Mesenchymal stem cell (in vitro differentiated cells and primary cell): ENCODE results near the gene GLOD4.
A peak's percentile ranks its signal among the peaks of the same experiment; 100 is the strongest.
"Not testable (repeated sequence)": the region's sequence is repeated elsewhere in the genome, so short reads cannot be mapped to it uniquely, and the experiment has no call there.

Experiments used
- DNase-seq: peaks from one replicate; pipeline ENCODE4 v3.0.0-alpha.2; 2013
- H2AFZ ChIP-seq: one replicate; pipeline ENCODE4 v1.6.1; 2013; ENCODE audit warnings: low read depth, mild to moderate bottlenecking, control low read depth, inconsistent platforms, low read length, moderate library complexity
- H2AK5ac ChIP-seq: 2 replicates; pipeline ENCODE4 v1.6.1; 2013; ENCODE audit warnings: low read length, moderate library complexity, mild to moderate bottlenecking, inconsistent platforms; ENCODE audit not compliant: severe bottlenecking
- H2BK120ac ChIP-seq: one replicate; pipeline ENCODE4 v1.6.1; 2013; ENCODE audit warnings: low read depth, mild to moderate bottlenecking, inconsistent platforms, low read length, moderate library complexity
- H2BK12ac ChIP-seq, 2 experiments: one replicate each; pipeline ENCODE4 v1.6.1; 2013; ENCODE audit warnings: inconsistent platforms in 2 of 2, low read length in 2 of 2, mild to moderate bottlenecking in 2 of 2, moderate library complexity in 2 of 2, control low read depth in 1 of 2
- H2BK15ac ChIP-seq: one replicate; pipeline ENCODE4 v1.6.1; 2013; ENCODE audit warnings: mild to moderate bottlenecking, low read depth, inconsistent platforms; ENCODE audit not compliant: poor library complexity, severe bottlenecking
- H2BK5ac ChIP-seq: 2 replicates; pipeline ENCODE4 v1.6.1; 2013; ENCODE audit warnings: low read depth, mild to moderate bottlenecking, low read length, control low read depth, inconsistent platforms; ENCODE audit not compliant: poor library complexity, severe bottlenecking
- H3K14ac ChIP-seq, 2 experiments: one replicate each; pipeline ENCODE4 v1.6.1; 2013; ENCODE audit warnings: inconsistent platforms in 2 of 2, low read length in 2 of 2, control low read depth in 1 of 2, mild to moderate bottlenecking in 1 of 2, moderate library complexity in 1 of 2
- H3K18ac ChIP-seq, 2 experiments: one replicate each; pipeline ENCODE4 v1.6.1; 2013; ENCODE audit warnings: inconsistent platforms in 2 of 2, low read length in 2 of 2, control low read depth in 1 of 2, low read depth in 1 of 2, mild to moderate bottlenecking in 1 of 2
- H3K23ac ChIP-seq, 2 experiments: one replicate each; pipeline ENCODE4 v1.6.1; 2013; ENCODE audit warnings: inconsistent platforms in 2 of 2, low read length in 2 of 2, mild to moderate bottlenecking in 2 of 2, moderate library complexity in 2 of 2, control low read depth in 1 of 2
- H3K27ac ChIP-seq: 2 replicates; pipeline ENCODE4 v1.5.1; 2013; ENCODE audit warnings: mild to moderate bottlenecking, moderate library complexity, low read length, control low read depth, inconsistent platforms; ENCODE audit not compliant: poor library complexity, severe bottlenecking
- H3K27me3 ChIP-seq, 2 experiments: 2 replicates each; pipeline versions ENCODE4 v1.6.1 to v1.7.0; 2013; ENCODE audit warnings: low read length in 2 of 2, mild to moderate bottlenecking in 2 of 2, moderate library complexity in 2 of 2, control low read depth in 1 of 2, inconsistent platforms in 1 of 2; ENCODE audit not compliant: control insufficient read depth in 1 of 2, insufficient read depth in 1 of 2
- H3K36me3 ChIP-seq, 2 experiments: 2 replicates each; pipeline versions ENCODE4 v1.6.1 to v1.7.0; 2013; ENCODE audit warnings: low read length in 2 of 2, control low read depth in 1 of 2, inconsistent platforms in 1 of 2, low read depth in 1 of 2, mild to moderate bottlenecking in 1 of 2; ENCODE audit not compliant: insufficient read depth in 2 of 2, control insufficient read depth in 1 of 2
- H3K4ac ChIP-seq, 2 experiments: one replicate each; pipeline ENCODE4 v1.6.1; 2013; ENCODE audit warnings: inconsistent platforms in 2 of 2, low read length in 2 of 2, mild to moderate bottlenecking in 2 of 2, moderate library complexity in 2 of 2, control low read depth in 1 of 2, low read depth in 1 of 2
- H3K4me1 ChIP-seq: 2 replicates; pipeline ENCODE4 v1.6.1; 2013; ENCODE audit warnings: low read depth, low read length, control low read depth; ENCODE audit not compliant: control insufficient read depth, insufficient read depth
- H3K4me2 ChIP-seq: 2 replicates; pipeline ENCODE4 v1.6.1; 2013; ENCODE audit warnings: low read length, mild to moderate bottlenecking, inconsistent platforms; ENCODE audit not compliant: poor library complexity, severe bottlenecking
- H3K4me3 ChIP-seq, 2 experiments: 2 replicates each; pipeline versions ENCODE4 v1.5.1 to v1.7.0; 2013; ENCODE audit warnings: low read length in 2 of 2, mild to moderate bottlenecking in 2 of 2, control low read depth in 1 of 2, low read depth in 1 of 2; ENCODE audit not compliant: insufficient read depth in 1 of 2
- H3K79me1 ChIP-seq: replicated peaks from 2 replicates; pipeline ENCODE4 v1.6.1; 2013; ENCODE audit warnings: mild to moderate bottlenecking, control low read depth, low read length, inconsistent platforms; ENCODE audit not compliant: poor library complexity, severe bottlenecking
- H3K9ac ChIP-seq: 2 replicates; pipeline ENCODE4 v1.7.0; 2013; ENCODE audit warnings: mild to moderate bottlenecking, low read length, moderate library complexity
- H3K9me3 ChIP-seq: 2 replicates; pipeline ENCODE4 v1.7.0; 2013; ENCODE audit warnings: mild to moderate bottlenecking, low read length; ENCODE audit not compliant: control insufficient read depth
- H4K8ac ChIP-seq: one replicate; pipeline ENCODE4 v1.6.1; 2013; ENCODE audit warnings: inconsistent platforms, mild to moderate bottlenecking, low read length, moderate library complexity
- H4K91ac ChIP-seq: one replicate; pipeline ENCODE4 v1.6.1; 2013; ENCODE audit warnings: mild to moderate bottlenecking, low read length, inconsistent platforms
- WGBS: methylation state at CpG from one replicate; pipeline ENCODE4 v1.1.7; 2013; ENCODE audit warnings: mixed read lengths; 5-methylcytosine and 5-hydroxymethylcytosine counted together

Gene GLOD4

DNA sequence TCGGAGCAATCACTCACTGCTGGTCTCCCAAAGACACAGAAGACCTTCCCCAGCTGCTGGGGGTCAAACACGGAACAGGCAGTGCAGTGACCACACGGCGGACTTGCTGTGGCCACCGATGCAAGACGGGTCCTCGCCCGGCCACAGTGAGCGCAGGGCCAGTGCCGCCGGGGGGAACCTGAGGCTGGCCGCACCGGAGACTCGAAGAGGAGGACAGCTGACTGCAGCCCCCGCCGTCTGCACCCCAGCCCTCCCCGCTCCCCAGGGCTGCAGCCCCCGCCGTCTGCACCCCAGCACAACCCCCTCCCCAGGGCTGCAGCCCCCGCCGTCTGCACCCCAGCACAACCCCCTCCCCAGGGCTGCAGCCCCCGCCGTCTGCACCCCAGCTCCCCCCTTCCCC, 23.8 kb upstream of the GLOD4 start:
- Histone ChIP-seq H3K79me1 (peaks cover 47% of the 10 kb centered on the region), H3K4me1 (peaks cover 31% of the 10 kb centered on the region), H3K36me3 (peaks cover 0 to 66% of the 10 kb centered on the region in 2 experiments)
- not testable (repeated sequence) for H2BK5ac ChIP-seq, H2AK5ac ChIP-seq, H2BK12ac ChIP-seq, H4K91ac ChIP-seq, H2BK120ac ChIP-seq, H3K4me3 ChIP-seq, H3K9me3 ChIP-seq, H3K27me3 ChIP-seq, H2AFZ ChIP-seq, H3K23ac ChIP-seq, H3K4ac ChIP-seq, DNase-seq, H3K9ac ChIP-seq, H2BK15ac ChIP-seq, H4K8ac ChIP-seq, H3K18ac ChIP-seq, H3K14ac ChIP-seq, H3K4me2 ChIP-seq, H3K27ac ChIP-seq
- 98% methylated on average over 11 of the region's 23 CpGs for WGBS

DNA sequence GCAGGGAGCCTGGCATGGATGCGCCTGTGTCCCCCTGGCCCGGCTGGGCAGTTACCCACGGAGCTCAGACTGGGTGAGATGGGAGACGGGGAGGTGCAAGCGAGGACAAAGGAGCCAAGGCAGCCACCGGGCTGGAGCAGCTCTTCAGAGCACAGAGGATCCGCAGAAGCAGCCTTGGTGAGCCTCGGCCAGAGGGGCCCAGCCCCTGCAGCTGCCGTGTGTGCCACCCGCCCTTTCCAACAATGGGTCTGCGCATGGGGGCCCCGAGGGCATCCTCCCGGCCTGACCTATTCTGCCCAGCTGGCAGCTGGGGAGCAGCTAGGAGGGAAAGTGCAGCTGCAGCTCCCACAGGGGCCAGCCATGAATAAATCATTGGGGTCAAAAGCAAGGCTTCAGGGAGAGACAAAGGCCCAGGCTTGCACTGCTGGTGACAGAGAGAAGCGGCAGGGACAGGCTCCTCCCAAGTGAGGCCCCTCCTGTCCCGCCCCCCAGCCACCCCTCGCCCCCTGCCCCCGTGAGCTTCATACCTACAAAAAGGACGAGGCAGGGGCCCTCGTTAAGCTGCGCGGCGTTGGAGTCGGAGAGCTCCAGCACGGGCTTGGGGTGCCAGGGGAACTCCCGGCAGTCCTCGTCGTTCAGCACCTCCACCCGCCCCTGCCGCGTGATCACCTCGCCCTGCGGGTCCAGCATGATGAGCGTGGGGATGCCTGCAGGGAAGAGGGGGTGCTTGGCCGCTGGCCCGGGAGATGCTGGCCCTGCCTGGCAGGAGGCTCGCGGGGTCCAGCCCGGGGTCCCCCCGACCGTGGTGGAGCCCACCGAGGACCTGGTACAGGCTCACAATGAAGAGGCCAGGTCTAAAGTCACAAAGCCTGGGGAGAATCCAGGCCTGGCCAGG, 22.7 kb upstream of the GLOD4 start:
- H2AK5ac ChIP-seq = peak overlapping the region; percentile 6
- no peak overlapping the region for H3K9ac ChIP-seq
- no peak overlapping the region for H2BK120ac ChIP-seq
- whole genome bisulfite sequencing = 95% methylated on average over 38 of the region's 41 CpGs
- H2AFZ ChIP-seq = no peak overlapping the region
- no peak overlapping the region for H2BK12ac ChIP-seq
- H4K8ac ChIP-seq = no peak overlapping the region
- H3K4me1 ChIP-seq = peaks cover 31% of the 10 kb centered on the region
- H4K91ac ChIP-seq = no peak overlapping the region
- no peak overlapping the region for H3K4me3 ChIP-seq
- H2BK5ac ChIP-seq = no peak overlapping the region
- H3K14ac ChIP-seq = no peak overlapping the region
- peaks cover 48% of the 10 kb centered on the region for H3K79me1 ChIP-seq
- no peak overlapping the region for H3K27ac ChIP-seq
- H2BK15ac ChIP-seq = no peak overlapping the region
- peaks cover 0 to 73% of the 10 kb centered on the region in 2 experiments for H3K36me3 ChIP-seq
- H3K27me3 ChIP-seq = peaks cover 0 to 7% of the 10 kb centered on the region in 2 experiments
- no peak overlapping the region for H3K18ac ChIP-seq
- H3K23ac ChIP-seq = no peak overlapping the region
- no peak for DNase-seq
- H3K9me3 ChIP-seq = no peaks in the 10 kb centered on the region
- no peak overlapping the region for H3K4me2 ChIP-seq
- no peak overlapping the region for H3K4ac ChIP-seq

DNA sequence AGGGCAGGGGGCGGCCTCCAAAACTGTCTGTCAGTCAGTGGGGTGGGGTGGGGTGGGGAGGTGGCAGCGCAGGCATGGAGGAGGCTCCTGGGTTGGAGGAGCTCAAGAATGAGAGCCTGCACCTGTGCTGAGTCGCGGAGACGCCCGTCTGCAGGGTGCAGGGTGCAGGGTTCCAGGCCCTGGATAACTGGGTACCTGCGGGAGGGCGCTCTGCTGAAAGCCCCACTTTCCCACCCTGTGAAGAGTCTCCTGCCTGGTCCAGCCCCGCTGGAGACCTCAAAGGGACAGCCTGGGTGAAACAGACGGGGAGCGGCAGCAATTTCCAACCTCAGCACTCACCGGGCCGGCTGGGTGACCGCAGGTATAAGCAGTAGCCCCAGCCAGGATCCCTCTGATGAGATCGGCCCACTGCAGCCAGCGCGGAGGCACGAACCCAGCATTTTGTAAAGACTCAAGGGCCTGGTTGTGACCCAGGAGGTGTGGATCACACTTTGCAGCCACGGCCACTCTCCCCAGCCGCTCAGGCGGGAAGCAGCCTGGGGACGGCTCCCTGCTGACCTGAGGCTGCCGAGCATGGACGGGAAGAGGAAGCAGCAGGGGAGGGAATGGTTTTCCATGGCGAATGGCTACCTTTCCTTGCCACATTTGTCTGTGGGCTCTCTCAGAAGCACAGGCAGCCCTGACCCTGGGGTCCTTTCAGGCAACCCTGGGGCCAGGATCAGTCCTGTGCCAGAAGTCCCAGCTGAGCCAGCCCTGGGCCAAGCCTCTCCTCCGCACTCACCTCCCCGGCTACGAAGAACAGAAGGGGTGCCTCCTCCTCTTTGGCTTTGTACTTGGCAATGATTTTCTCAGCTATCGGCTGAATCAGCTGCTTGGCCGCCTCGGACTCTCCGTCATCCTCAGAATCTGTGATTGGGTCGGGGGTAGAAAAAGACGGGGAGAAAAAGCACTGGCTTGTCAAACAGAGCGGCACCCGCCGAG, 21.1 kb upstream of the GLOD4 start:
- Histone ChIP-seq H3K9ac (no peak overlapping the region), H2BK15ac (no peak overlapping the region), H3K36me3 (peaks cover 0 to 77% of the 10 kb centered on the region in 2 experiments), H3K27me3 (peaks cover 0 to 7% of the 10 kb centered on the region in 2 experiments), H3K23ac (no peak overlapping the region), H2BK120ac (no peak overlapping the region), H3K4me1 (peaks cover 33% of the 10 kb centered on the region), H2BK5ac (no peak overlapping the region), H3K27ac (peak overlapping the region; percentile 43), H3K4me2 (peak overlapping the region; percentile 4), H3K79me1 (peaks cover 38% of the 10 kb centered on the region), H2BK12ac (no peak overlapping the region), H3K14ac (no peak overlapping the region), H3K4ac (no peak overlapping the region), H3K9me3 (no peaks in the 10 kb centered on the region), H3K18ac (no peak overlapping the region), H4K91ac (no peak overlapping the region), H4K8ac (no peak overlapping the region), H2AK5ac (peak overlapping the region; percentile 53), H2AFZ (no peak overlapping the region), H3K4me3 (no peak overlapping the region)
- WGBS = 91% methylated on average over 37 of the region's 37 CpGs
- DNase-seq = no peak

DNA sequence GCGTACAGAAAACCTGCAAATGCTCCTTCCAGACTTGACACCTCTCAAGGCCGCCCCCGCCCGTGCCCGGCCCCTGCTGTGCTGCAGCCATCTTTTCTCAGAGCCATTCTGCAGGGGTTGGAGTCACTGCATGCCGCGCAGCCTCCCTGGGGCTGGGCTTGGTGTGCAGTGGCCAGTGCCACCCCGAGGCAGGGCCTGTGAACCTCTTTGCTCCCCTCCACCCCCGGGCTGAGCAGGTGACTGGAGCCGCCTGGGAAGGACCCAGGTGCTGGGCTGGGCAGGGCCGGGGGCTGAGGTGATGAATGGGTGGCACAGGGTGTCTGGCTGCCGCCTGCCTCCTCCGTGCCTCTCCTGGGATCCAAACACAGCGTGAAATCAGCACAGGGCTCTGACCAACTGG, 20.4 kb upstream of the GLOD4 start:
- Histone ChIP-seq H3K18ac (no peak overlapping the region), H3K27ac (no peak overlapping the region), H4K91ac (no peak overlapping the region), H2BK5ac (peak overlapping the region; percentile 11), H3K14ac (no peak overlapping the region), H3K4me2 (no peak overlapping the region), H2AK5ac (no peak overlapping the region), H3K9ac (no peak overlapping the region), H3K27me3 (peaks cover 0 to 7% of the 10 kb centered on the region in 2 experiments), H3K79me1 (peaks cover 32% of the 10 kb centered on the region), H3K4me3 (no peak overlapping the region), H3K23ac (no peak overlapping the region), H2BK12ac (no peak overlapping the region), H3K9me3 (no peaks in the 10 kb centered on the region), H2BK15ac (no peak overlapping the region), H4K8ac (no peak overlapping the region), H3K36me3 (peaks cover 0 to 72% of the 10 kb centered on the region in 2 experiments), H2BK120ac (no peak overlapping the region), H2AFZ (no peak overlapping the region), H3K4ac (no peak overlapping the region), H3K4me1 (peaks cover 33% of the 10 kb centered on the region)
- WGBS = 96% methylated on average over 14 of the region's 14 CpGs
- DNase-seq = no peak
